Right kidney (tissue), 9 donors: ENCODE results near the gene GPR52.
"Not testable (repeated sequence)": the region's sequence is repeated elsewhere in the genome, so short reads cannot be mapped to it uniquely, and the experiment has no call there.

ENCODE experiments used
- DNase-seq: peaks from one replicate; pipeline ENCODE4 v3.0.0-alpha.2; 2016
- long read RNA-seq, 8 donors: transcript quantifications; one replicate each; lab custom pipeline, GENCODE V29; 2026

The GPR52 gene, protein sequence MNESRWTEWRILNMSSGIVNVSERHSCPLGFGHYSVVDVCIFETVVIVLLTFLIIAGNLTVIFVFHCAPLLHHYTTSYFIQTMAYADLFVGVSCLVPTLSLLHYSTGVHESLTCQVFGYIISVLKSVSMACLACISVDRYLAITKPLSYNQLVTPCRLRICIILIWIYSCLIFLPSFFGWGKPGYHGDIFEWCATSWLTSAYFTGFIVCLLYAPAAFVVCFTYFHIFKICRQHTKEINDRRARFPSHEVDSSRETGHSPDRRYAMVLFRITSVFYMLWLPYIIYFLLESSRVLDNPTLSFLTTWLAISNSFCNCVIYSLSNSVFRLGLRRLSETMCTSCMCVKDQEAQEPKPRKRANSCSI
- long read RNA-seq, donor 1, result 0 reads
- long read RNA-seq, donor 2, result 0 reads
- long read RNA-seq, donor 3, result 0 reads
- long read RNA-seq, donor 4, result 0 reads
- long read RNA-seq, donor 5, result 0 reads
- long read RNA-seq, donor 6, result 0 reads
- long read RNA-seq, donor 7, result 0 reads
- long read RNA-seq, donor 8, result 0 reads

DNA sequence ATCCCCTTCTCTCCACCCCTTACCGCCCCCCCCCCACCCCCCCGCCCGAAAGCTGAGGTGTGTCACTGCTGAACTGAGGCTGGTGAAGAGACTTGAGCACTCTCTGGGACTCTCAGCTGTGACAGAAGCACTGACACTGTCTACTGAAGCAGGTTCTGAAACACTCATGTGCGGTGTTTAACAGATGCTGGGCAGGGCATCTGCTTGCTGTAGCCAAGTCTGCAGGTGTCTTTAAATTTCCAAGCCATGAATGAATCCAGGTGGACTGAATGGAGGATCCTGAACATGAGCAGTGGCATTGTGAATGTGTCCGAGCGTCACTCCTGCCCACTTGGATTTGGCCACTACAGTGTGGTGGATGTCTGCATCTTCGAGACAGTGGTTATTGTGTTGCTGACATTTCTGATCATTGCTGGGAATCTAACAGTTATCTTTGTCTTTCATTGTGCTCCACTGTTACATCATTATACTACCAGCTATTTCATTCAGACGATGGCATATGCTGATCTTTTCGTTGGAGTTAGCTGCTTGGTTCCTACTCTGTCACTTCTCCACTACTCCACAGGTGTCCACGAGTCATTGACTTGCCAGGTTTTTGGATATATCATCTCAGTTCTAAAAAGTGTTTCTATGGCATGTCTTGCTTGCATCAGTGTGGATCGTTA, at the start of gene GPR52:
Gene GPR52, plus strand, starts transcription at position 99 of the 665 bp plus-strand sequence. Its CDS starts 148 bp downstream, at position 247.
- no peak for DNase-seq

DNA sequence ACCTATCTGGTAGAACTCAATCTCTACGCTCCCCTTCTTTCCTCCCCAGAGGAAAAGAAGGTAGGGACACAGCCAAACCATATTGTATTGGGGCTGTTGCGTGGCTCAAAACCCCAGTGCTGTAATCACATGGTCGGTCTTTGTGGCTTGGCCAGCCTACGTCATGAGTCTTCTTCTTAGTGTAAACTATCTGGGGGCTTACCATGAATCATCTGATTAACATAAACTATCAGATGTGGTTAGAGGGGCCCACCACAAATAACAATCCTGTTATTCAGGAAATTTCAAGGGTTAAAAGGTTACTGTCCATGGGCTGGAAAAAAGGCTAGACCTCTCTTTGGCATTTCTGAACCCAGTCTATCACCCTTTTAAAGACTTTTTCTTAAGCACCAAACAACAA, 49.5 kb upstream of the GPR52 start:
- DNase-seq, result no peak

DNA sequence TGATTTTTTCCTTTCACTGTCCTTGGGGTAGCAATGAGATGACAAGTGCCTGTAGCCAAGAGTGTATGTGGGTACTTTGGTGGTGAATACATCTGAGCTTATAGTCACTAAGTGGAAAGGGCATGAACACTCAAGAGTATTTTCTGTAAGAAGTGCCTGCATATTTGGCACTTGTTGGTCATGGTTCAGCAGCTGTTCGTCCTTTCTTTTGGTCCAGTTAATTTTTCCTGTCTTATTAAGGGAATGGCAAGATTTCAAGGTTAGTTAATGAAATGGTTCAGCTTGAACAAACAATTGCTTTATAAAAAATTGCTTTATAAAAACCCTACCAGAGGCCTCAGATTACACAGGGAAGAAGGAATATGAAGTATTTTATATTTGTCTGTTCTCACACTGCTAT, 48.6 kb upstream of the GPR52 start:
- no peak for DNase-seq

DNA sequence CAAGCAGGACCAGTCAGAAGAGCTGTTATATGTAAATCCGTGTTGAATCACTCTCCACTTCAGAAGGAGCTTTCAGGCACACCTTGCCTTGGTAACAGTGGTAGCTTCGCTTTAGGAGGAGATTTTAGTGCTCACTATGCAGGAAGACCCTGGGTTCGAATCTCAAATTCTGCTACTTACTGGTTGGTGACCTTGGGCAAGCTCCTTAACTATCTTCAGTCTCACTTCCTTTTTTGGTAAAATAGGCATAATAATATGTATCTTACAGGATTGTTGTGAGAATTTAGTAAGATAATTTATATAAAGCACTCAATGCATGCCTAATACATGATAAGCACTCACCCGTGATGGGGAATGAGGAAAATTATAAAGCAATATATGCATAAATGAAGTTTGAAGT, 46.7 kb upstream of the GPR52 start:
- no peak for DNase-seq

DNA sequence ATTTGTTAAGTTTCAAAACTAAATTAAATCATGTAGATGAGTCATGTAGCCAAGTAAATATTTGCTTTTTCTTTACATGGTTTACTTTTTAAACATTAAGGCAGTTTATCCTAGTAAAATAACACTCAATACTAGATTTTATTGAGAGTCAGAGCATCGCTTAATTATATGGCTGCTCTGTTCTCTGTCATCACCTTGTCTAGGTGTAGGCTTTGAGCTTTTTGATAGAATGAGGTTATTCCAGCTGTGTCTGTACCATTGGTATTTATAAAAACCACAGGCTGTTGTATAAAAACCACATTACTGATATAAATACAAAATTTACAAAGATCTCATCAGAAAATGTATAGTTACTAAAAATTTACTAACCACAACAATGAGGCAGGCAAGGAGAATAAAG, 42.5 kb upstream of the GPR52 start:
- no peak for DNase-seq

DNA sequence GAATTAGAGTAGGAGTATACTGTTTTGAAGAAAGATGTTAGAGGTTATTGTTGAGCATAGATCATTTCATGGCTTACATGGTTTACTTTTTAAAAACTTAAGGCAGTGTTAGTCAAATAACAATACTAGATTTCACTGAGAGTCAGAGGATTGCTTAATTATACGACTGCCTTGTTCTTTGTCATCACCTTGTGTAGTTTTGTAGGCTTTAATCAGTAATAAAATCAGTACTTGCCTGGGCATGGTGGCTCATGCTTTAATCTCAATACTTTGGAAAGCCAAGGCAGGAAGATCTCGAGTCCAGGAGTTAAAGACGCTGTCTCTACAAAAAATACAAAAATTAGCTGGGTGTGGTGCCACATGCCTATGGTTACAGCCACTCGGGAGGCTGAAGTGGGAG, 41.3 kb upstream of the GPR52 start:
- DNase-seq, result no peak

DNA sequence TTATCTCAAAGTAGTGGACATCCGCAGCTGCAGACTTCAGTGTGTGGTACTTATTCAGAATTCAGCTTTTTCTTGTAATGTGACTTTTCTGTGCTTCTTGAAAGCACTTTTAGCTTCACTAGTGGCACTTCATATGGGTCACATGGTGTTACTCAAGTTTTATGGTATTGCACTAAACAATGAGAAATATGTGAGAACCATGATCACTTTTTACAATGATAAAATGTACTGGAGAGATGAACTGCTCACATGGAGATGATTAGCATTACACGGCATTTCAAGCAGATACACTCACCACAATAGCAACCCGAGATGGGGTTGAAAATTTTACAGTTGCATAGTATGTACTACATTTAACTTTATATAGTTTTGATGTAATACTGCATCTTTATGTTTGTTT, 40.1 kb upstream of the GPR52 start:
- no peak for DNase-seq

DNA sequence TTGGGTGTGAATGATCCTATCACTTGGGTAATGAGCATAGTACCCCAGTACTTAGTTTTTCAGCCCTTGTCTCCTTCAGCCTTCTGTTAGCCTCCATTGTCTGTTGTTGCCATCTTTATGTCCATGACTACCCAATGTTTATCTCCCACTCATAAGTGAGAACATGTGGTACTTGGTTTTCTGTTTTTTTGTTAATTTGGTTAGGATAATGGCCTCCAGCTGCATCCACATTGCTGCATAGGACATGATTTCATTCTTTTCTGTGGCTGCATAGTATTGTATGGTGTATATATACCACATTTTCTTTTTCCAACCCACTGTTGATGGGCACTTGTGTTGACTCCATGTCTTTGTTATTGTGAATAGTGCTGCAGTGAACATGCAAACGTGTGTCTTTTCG, 39.6 kb upstream of the GPR52 start:
- no peak for DNase-seq

DNA sequence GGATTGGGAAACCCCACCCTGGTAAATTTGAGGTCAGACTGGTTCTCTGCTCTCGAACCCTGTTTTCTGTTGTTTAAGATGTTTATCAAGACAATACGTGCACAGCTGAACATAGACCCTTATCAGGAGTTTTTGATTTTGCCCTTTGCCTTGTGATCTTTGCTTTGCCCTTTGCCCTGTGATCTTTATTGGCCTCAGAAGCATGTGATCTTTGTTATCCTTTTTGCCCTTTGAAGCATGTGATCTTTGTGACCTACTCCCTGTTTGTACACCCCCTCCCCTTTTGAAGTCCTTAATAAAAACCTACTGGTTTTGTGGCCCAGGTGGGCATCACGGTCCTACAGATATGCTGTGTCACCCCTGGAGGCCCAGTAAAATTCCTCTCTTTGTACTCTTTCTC, 38.0 kb upstream of the GPR52 start:
- DNase-seq, result not testable (repeated sequence)

DNA sequence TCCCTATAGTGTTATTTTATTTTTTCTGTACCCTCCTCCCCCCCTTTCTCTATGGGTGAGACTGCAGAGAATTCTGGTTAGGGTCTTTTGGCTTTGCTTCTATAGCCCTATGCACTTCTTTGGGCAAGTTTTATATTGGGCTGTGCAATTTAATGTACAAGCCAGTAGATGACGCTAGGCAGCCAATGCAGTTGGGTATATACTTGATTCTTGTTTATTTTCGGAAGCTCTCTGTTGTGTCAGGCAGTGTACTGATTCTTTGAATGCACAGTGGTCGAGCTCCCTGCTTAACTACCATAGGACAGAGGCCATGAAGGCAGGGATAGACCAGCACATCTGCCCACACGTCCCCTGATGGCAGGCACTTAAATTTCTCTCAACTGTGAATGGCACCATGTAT, 34.1 kb upstream of the GPR52 start:
- no peak for DNase-seq

DNA sequence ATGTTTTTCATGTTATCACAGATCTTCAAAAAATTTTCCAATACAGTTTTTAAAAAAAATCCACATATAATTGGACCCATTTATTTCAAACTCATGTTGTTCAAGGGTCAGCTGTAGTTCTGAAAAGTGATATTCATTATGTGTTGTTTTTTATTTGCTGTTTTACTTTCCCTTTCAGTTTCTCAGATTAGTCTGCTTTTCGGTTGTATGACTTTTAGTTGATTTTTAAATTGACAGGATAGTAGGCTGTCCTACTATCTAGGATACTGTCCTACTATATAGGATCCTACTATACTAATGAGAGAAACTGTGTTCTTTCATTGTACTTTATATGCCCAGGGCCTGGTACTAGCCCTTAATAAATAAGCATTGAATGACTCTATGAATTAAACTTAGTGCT, 33.6 kb upstream of the GPR52 start:
- DNase-seq, result no peak

DNA sequence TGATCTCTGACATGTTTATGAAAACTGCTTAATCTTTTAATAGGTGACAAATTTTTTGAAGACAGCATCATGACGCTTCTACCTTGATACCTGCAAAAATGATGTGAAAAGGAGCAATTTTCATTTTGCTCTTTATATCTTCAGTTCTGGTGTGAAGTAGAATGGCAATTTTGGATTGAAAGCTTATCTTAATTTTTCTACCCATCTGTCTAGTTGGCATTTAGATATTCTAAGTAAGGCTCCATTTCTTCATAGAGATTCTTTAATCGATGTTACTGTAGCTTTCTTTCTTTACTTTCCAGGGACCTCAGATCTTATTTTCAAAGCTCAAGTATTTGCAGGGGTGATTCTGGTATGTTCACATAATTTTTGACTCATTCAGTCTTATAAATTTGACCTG, 32.3 kb upstream of the GPR52 start:
- DNase-seq, result no peak

DNA sequence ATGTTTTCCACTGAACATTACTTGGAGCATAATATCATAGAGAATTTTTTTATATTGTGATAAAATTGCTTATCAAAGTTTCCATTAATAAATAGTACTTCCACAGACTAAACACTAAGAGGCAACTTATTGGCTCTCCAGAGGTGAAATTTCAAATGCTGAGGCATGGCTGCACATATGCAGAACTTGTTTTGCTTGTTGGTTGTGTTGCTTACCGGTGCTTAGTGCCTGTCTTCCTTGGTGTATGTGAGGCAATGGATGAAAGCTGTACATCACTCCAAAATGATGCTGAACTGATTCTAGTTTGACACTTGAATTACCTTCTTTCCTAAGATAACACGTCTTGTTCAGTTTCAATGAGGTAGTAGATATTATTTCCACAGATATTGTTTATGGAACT, 29.8 kb upstream of the GPR52 start:
- no peak for DNase-seq

DNA sequence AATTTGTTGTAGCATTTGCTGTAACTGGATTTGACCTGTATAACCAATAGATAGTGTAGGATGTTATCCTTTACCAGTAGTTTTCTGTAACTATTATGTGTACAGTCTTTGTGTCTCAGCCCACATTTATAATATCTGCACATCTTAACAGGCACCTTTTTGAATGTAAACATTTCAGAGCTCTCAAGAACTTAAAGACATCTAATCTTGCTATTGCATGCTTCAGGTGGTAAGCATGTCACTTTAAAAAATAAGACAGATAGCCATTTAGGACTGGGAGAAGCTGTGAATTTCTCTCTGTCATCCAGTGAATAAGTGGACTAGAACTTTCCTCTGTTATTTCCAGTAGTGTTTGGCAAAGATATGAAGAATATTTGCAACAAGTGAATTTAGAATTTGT, 22.6 kb upstream of the GPR52 start:
- no peak for DNase-seq

DNA sequence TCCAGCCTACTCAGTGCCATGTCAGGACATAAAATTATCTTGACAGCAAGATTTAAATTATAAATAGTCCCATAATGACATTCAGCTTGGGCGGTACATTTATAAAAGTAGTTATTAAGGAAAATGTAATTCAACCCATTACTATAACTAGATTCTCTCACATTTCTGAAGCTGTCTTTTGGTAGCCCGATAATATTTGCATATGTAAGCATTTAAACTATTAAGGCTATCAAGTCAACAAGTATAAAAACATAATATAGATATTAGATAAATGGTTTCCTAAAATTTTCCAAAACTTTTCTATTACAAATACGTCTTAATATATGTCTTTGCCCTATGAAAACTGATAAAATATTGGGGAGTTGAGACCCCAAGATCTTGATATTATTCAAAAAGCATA, 21.6 kb upstream of the GPR52 start:
- DNase-seq, result no peak

DNA sequence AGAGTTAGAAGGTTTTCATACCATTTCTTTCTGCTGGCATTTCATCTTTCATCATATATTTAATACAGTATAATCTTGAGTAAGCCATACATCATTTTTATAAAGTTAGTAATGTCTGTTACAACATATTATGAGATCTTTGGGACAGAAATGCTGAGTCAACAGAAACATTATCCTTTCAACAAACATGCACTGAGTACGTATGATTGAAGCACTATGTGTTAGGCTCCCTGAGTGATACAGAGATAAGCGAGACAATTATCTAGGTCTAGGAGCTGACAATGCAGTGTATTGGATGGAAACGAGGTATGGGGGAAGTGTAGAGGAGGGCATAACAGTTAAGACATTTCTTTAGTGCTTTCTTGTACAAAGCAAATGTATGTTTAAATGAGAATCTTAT, 19.7 kb upstream of the GPR52 start:
- DNase-seq, result no peak

DNA sequence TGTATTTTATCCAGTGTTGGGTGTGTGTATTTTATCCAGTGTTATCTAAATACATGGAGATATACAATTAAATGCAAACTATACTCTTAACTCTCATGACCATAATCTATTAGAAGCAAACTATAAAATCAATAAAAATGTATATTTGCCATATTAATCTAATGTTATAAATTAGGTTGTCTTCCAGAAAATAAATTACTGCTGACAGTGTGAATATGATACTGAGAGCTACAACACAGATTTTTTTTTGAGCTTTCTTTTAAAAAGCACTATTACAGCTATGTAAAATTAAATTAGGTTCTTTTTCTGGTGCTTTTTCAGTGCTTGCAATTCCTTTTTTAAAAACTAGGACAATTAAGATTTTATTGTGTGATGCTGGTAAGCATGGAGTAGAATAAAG, 19.0 kb upstream of the GPR52 start:
- no peak for DNase-seq

DNA sequence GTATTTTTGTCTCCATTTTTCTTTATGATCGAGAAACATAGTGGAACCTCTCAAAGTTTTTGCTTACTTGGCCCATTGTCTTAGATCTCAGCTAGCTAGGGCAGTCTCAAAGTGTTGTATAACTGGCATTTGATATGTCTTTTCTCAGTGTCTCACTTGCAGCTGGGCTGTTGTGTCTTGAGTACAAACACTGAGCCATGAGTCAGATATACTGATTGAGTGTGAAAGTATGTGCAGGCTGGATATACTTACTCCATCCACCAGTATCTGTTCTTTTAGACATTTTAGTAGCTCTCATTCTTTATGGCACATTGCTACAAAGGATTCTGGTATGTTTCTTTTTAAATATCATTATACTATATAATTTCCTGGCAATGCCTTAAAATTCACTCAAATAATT, 14.3 kb upstream of the GPR52 start:
- no peak for DNase-seq

DNA sequence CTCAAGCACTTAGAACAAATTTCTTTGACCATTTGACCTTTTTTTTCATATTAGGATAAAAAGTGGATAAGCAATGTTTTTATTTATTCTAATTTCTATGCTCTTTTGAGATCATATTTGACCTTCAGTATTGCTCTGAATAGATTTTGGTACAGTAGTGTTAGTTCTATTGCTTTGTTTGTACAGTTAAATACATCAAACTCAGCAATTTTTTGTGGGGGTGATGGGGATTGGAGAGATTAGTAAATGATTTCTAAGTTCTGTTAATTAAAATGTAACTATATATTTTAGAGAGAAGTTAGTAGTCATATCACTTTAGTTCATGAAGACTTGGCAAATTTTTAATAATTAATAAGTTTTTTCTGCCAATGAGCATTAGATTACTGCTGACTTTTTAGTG, 2.4 kb upstream of the GPR52 start:
- DNase-seq, result no peak

DNA sequence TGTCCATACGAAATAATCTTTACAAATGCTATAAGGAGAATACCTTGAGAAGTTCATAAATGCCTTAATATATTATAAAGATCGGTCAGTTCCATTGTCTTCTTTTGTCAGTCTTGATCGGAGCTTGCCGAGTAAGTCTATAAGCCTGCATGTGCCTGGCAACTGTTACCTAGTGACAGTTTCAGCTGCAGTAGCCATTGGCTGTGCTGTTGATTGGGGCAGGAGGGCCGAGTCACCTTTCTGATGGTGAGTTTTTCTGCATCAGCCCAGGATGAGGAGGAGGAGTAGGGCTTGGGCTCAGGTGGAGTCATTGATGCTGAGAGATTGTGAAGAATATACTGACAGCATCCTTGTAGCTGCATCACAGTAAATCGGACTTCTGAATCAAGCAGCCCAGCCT, 1.9 kb upstream of the GPR52 start:
- no peak for DNase-seq

DNA sequence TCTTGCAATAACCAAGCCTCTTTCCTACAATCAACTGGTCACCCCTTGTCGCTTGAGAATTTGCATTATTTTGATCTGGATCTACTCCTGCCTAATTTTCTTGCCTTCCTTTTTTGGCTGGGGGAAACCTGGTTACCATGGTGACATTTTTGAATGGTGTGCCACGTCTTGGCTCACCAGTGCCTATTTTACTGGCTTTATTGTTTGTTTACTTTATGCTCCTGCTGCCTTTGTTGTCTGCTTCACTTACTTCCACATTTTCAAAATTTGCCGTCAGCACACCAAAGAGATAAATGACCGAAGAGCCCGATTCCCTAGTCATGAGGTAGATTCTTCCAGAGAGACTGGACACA, 743 bp downstream of the GPR52 start:
- no peak for DNase-seq

DNA sequence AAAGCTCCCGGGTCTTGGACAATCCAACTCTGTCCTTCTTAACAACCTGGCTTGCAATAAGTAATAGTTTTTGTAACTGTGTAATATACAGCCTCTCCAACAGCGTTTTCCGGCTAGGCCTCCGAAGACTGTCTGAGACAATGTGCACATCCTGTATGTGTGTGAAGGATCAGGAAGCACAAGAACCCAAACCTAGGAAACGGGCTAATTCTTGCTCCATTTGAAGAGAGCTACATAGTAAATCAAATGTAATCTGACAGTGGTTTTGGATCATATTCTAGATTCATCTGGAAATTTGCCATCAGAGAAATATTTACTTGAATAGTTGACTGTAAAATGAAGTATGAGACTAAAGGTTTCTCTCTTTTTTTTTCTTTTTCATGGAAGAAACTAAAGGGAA, 1.2 kb downstream of the GPR52 start:
- no peak for DNase-seq

DNA sequence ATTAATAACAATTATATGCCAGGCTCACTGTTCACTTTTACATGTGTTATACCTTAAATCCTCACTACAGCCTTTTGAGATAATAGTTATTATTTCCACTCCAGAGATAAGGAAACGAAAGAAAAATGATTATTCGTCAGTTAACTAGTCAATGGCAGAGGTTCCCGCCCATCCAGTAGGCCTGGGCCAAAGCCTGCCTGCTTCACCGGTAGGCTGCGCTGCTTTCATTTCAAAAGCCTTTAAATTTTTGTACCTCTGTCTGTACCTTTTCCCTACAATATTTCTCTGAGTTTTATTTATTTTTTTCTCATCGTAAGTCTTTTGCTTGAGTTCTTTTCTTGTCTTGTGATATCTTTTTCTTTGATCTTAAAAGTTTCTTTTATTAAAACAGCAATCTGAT, 3.6 kb downstream of the GPR52 start:
- no peak for DNase-seq

DNA sequence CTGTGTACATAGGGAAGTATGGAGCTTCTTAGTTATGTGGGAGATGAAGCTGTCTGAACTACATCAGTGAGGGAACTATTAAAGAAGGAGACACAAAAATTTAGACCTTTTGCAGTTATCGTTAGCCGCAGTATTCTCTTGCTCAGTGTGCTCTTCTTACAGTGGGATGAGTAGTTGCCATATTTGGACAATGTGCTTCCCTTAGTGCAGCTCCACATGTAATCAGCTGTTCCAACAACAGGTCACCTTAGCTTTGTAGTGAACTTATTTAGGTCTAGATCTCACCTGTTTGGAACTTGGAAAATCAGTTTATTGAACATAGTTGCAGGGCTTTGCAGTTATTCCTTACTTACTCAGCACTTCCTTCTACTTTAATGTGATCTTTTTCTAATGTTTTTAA, 18.1 kb downstream of the GPR52 start:
- no peak for DNase-seq
